MM.1S (cell line): Measurements from ENCODE around the gene OR12D2.
"Not testable (repeated sequence)": the region's sequence is repeated elsewhere in the genome, so short reads cannot be mapped to it uniquely, and the experiment has no call there.

ENCODE experiments used
- CTCF ChIP-seq: fragments of 300-600 bp; sonication (generic); IDR thresholded peaks from 2 replicates; pipeline ENCODE4 v1.5.1; 2016; ENCODE audit warnings: antibody characterized with exemption, low read length, mixed read lengths
- EZH2 ChIP-seq: fragments of 300-600 bp; sonication (generic); optimal IDR thresholded peaks from 2 replicates; pipeline ENCODE3; 2017; ENCODE audit warnings: low read depth, mild to moderate bottlenecking, antibody characterized with exemption, low read length, mixed read lengths

- not testable (repeated sequence) for TF ChIP-seq CTCF, EZH2
Measured at GRCh38 chr6:29349348-29349747, 46.1 kb upstream of the OR12D2 start.
